Transverse colon (tissue), 4 donors: ENCODE measurements around the gene TSPAN9. TPM values are rescaled to one million over a fixed set of nuclear protein-coding genes. Genes with fewer than 3 reads are reported as not detected.

ENCODE experiments used
- DNase-seq: peaks from one replicate; pipeline ENCODE4 v3.0.0-alpha.2; 2019
- H3K27ac ChIP-seq, 4 donors: fragments of 200-600 bp; sonication (generic); 2 replicates each; pipeline ENCODE4 v1.5.1; 2016 to 2018; ENCODE audit warnings: inconsistent platforms in 4 of 4
- H3K27me3 ChIP-seq: fragments of 200-600 bp; sonication (generic); 2 replicates; pipeline ENCODE4 v1.5.1; 2017; ENCODE audit warnings: inconsistent platforms
- H3K36me3 ChIP-seq, 4 donors: fragments of 200-600 bp; sonication (generic); 2 replicates each; pipeline ENCODE4 v1.5.1; 2017 to 2019; ENCODE audit warnings: inconsistent platforms in 4 of 4
- H3K4me1 ChIP-seq, 4 donors: fragments of 200-600 bp; sonication (generic); 2 replicates each; pipeline ENCODE4 v1.5.1; 2017 to 2020; ENCODE audit warnings: inconsistent platforms in 4 of 4
- H3K4me3 ChIP-seq, 4 donors: fragments of 200-600 bp; sonication (generic); 1 replicate in 1 of 4; 2 replicates in 3 of 4; pipeline versions ENCODE4 v1.5.1 to v1.6.1; 2017 to 2019; ENCODE audit warnings: inconsistent platforms in 4 of 4
- H3K9me3 ChIP-seq, 2 donors: fragments of 200-600 bp; sonication (generic); 2 replicates each; pipeline ENCODE4 v1.5.1; 2017 to 2019; ENCODE audit warnings: inconsistent platforms in 2 of 2
- CTCF ChIP-seq, 5 experiments: fragments of 200-600 bp in 3 of 5; fragments of 450-650 bp in 2 of 5; sonication (generic) in 3 of 5; IDR thresholded peaks; 1 replicate in 2 of 5; 2 replicates in 3 of 5; pipeline ENCODE4 v1.5.1; 2016 to 2017; ENCODE audit warnings: antibody characterized with exemption in 5 of 5, inconsistent platforms in 3 of 5, mild to moderate bottlenecking in 2 of 5, moderate library complexity in 1 of 5
- EP300 ChIP-seq: sonication (generic); formaldehyde crosslinking; IDR thresholded peaks from one replicate; pipeline ENCODE4 v1.6.1; 2017; ENCODE audit warnings: antibody characterized with exemption, low read depth
- POLR2A ChIP-seq: fragments of 450-650 bp; IDR thresholded peaks from one replicate; pipeline ENCODE4 v1.6.1; 2016; ENCODE audit warnings: antibody characterized with exemption, mild to moderate bottlenecking, moderate library complexity
- POLR2AphosphoS5 ChIP-seq, 3 donors: sonication (generic); formaldehyde crosslinking; IDR thresholded peaks; one replicate each; pipeline ENCODE4 v1.6.1; 2016; ENCODE audit warnings: antibody characterized with exemption in 3 of 3
- WGBS, 2 donors: methylation state at CpG; one replicate each; pipeline ENCODE4 v1.1.5; 2018; ENCODE audit warnings: low coverage in 1 of 2; 5-methylcytosine and 5-hydroxymethylcytosine counted together
- in situ Hi-C, 4 donors: fragments of 200-750 bp; cut with MboI; loops; one replicate each; pipeline versions ENCODE4 v1.15.0 to v1.15.1; 2017; ENCODE audit warnings: low sequenced_read_pairs in 3 of 4, low pct_ligation_motif_present in 1 of 4, low pct_unique_long_range_greater_than_20kb in 1 of 4
- intact Hi-C: fragments of 100-400 bp; cut with DNase I; formaldehyde crosslinking; loops from one replicate; pipeline ENCODE4 v1.15.1; 2023; ENCODE audit warnings: low total_unique reads
- total RNA-seq, 4 donors: library from RNA; depleted of rRNA; stranded (reverse); fragments of >200 nt; gene quantifications; one replicate each; pipeline ENCODE4 v1.1.0, GENCODE V29; 2016

Gene TSPAN9
- total RNA-seq, 4 donors from 2014 or later = 4.2 to 9.3 (median 6.1) TPM

- Histone ChIP-seq H3K27ac (no peak overlapping the region), H3K4me1 (no peaks in the 10 kb centered on the region), H3K9me3 (no peaks in the 10 kb centered on the region), H3K4me3 (no peak overlapping the region), H3K36me3 (no peaks in the 10 kb centered on the region), H3K27me3 (peaks cover 3% of the 10 kb centered on the region)
- no peak for DNase-seq
- in situ Hi-C loops (loop anchor here (25.0 kb wide), 1 partner anchor 186 kb away; the partner anchor contains the start of gene TEX52 (in 4 of the 4)), intact Hi-C loops (no loop called here)
- 93% methylated on average over 4 of the region's 4 CpGs; no CpG with 5 or more reads in 1 of the 2 donors for WGBS, 2 donors
- no peak for TF ChIP-seq POLR2A
- TF ChIP-seq POLR2AphosphoS5 (IDR thresholded peaks at IDR 0.05) = no peak
Measured at GRCh38 chr12:3048540-3048939, 28.6 kb upstream of the TSPAN9 start.

- Histone ChIP-seq H3K27me3 (peaks cover 3% of the 10 kb centered on the region), H3K4me1 (no peaks in the 10 kb centered on the region), H3K27ac (no peak overlapping the region), H3K9me3 (no peaks in the 10 kb centered on the region), H3K4me3 (no peak overlapping the region), H3K36me3 (no peaks in the 10 kb centered on the region)
- WGBS, 2 donors = 49% methylated on average over 9 of the region's 9 CpGs; no CpG with 5 or more reads in 1 of the 2 donors
- intact Hi-C loops = no loop called here
- DNase-seq = no peak
- TF ChIP-seq CTCF (IDR thresholded peaks at IDR 0.05) (no peak), POLR2A (no peak), POLR2AphosphoS5 (IDR thresholded peaks at IDR 0.05) (no peak), EP300 (no peak)
- in situ Hi-C loops = loop anchor here (25.0 kb wide), 1 partner anchor 187 kb away; the partner anchor contains the start of gene TEX52 (in 4 of the 4)
Measured at GRCh38 chr12:3049176-3049575, 28.0 kb upstream of the TSPAN9 start.

- Histone ChIP-seq H3K36me3 (no peaks in the 10 kb centered on the region), H3K4me1 (no peaks in the 10 kb centered on the region), H3K27me3 (peaks cover 3% of the 10 kb centered on the region), H3K4me3 (no peak overlapping the region), H3K9me3 (no peaks in the 10 kb centered on the region), H3K27ac (no peak overlapping the region)
- no peak for DNase-seq
- WGBS, 2 donors = 50 to 55% methylated on average over 4 to 11 of the region's 11 CpGs
- TF ChIP-seq CTCF (IDR thresholded peaks at IDR 0.05) (no peak), EP300 (no peak), POLR2AphosphoS5 (IDR thresholded peaks at IDR 0.05) (no peak), POLR2A (no peak)
- in situ Hi-C loops (loop anchor here (25.0 kb wide), 1 partner anchor 187 kb away; the partner anchor contains the start of gene TEX52 (in 4 of the 4)), intact Hi-C loops (no loop called here)
Measured at GRCh38 chr12:3049611-3050249, 27.4 kb upstream of the TSPAN9 start.

- Histone ChIP-seq H3K4me3 (no peak overlapping the region), H3K4me1 (peaks cover 3 to 12% (median 4%) of the 10 kb centered on the region in 4 donors), H3K27ac (peak overlapping the region in 1 of 4 donors; percentile 55), H3K27me3 (peaks cover 3% of the 10 kb centered on the region), H3K36me3 (no peaks in the 10 kb centered on the region), H3K9me3 (no peaks in the 10 kb centered on the region)
- TF ChIP-seq POLR2AphosphoS5 (IDR thresholded peaks at IDR 0.05) = no peak
- no peak for TF ChIP-seq POLR2A
- no peak for TF ChIP-seq CTCF (IDR thresholded peaks at IDR 0.05)
- TF ChIP-seq EP300 = no peak
- DNase-seq = no peak
- intact Hi-C loops (no loop called here), in situ Hi-C loops (no loop called here)
- WGBS, 2 donors = 84% methylated on average over 7 of the region's 7 CpGs; no CpG with 5 or more reads in 1 of the 2 donors
Measured at GRCh38 chr12:3054374-3054773, 22.8 kb upstream of the TSPAN9 start.
